ENCODE measurements around the gene DNPH1.

DNA sequence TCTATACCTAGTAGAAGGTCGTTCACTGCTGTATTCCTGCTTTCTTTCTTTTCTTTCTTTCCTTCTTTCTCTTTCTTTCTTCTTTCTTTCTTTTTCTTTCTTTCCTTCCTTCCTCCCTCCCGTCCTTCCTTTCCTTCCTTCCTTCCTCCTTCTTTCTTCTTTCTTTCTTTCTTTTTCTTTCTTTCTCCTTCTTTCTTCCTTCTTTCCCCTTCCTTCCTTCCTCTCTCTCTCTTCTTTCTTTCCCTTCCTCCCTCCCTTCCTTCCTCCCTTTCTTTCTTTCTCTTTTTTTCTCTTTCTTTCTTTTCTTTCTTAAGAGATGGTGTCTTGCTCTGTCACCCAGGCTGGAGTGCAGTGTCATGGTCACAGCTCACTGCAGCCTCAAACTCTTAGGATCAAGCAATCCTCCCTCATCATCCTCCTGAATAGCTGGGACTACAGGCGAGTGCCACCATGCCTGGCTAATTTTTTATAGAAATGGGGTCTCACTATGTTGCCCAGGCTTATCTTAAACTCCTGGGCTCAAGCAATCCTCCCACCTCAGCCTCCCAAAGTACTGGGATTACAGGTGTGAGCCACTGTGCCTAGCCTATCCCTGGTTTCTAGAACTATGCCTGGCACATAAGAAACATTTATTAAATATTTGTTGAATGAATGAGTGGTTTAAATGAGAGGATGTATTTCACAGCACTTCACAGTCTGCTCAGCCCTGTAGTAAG is 2.6 kb upstream of the DNPH1 start:
- TF ChIP-seq, protein P1, sequence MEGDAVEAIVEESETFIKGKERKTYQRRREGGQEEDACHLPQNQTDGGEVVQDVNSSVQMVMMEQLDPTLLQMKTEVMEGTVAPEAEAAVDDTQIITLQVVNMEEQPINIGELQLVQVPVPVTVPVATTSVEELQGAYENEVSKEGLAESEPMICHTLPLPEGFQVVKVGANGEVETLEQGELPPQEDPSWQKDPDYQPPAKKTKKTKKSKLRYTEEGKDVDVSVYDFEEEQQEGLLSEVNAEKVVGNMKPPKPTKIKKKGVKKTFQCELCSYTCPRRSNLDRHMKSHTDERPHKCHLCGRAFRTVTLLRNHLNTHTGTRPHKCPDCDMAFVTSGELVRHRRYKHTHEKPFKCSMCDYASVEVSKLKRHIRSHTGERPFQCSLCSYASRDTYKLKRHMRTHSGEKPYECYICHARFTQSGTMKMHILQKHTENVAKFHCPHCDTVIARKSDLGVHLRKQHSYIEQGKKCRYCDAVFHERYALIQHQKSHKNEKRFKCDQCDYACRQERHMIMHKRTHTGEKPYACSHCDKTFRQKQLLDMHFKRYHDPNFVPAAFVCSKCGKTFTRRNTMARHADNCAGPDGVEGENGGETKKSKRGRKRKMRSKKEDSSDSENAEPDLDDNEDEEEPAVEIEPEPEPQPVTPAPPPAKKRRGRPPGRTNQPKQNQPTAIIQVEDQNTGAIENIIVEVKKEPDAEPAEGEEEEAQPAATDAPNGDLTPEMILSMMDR (IDR thresholded peaks at IDR 0.05; ENCODE audit: poor library complexity, severe bottlenecking) = no peak
- TF ChIP-seq, protein P2, sequence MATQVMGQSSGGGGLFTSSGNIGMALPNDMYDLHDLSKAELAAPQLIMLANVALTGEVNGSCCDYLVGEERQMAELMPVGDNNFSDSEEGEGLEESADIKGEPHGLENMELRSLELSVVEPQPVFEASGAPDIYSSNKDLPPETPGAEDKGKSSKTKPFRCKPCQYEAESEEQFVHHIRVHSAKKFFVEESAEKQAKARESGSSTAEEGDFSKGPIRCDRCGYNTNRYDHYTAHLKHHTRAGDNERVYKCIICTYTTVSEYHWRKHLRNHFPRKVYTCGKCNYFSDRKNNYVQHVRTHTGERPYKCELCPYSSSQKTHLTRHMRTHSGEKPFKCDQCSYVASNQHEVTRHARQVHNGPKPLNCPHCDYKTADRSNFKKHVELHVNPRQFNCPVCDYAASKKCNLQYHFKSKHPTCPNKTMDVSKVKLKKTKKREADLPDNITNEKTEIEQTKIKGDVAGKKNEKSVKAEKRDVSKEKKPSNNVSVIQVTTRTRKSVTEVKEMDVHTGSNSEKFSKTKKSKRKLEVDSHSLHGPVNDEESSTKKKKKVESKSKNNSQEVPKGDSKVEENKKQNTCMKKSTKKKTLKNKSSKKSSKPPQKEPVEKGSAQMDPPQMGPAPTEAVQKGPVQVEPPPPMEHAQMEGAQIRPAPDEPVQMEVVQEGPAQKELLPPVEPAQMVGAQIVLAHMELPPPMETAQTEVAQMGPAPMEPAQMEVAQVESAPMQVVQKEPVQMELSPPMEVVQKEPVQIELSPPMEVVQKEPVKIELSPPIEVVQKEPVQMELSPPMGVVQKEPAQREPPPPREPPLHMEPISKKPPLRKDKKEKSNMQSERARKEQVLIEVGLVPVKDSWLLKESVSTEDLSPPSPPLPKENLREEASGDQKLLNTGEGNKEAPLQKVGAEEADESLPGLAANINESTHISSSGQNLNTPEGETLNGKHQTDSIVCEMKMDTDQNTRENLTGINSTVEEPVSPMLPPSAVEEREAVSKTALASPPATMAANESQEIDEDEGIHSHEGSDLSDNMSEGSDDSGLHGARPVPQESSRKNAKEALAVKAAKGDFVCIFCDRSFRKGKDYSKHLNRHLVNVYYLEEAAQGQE (IDR thresholded peaks at IDR 0.05; ENCODE audit: borderline replicate concordance) = no peak
- TF ChIP-seq EZH2 (IDR thresholded peaks at IDR 0.05; ENCODE audit: borderline replicate concordance, insufficient read depth, low read length, poor library complexity, severe bottlenecking) (no peak), POLR2AphosphoS5 (IDR thresholded peaks at IDR 0.05) (no peak), EP300 (conservative IDR thresholded peaks at IDR 0.05; ENCODE audit: poor library complexity, severe bottlenecking) (no peak), SMC3 (conservative IDR thresholded peaks at IDR 0.05; ENCODE audit: poor library complexity) (no peak), RAD21 (conservative IDR thresholded peaks at IDR 0.05) (no peak), MXI1 (conservative IDR thresholded peaks at IDR 0.05; ENCODE audit: poor library complexity, severe bottlenecking) (no peak), TAF1 (IDR thresholded peaks at IDR 0.05; ENCODE audit: low read depth) (no peak)

All from neural cell (in vitro differentiated cells).